22Rv1 (cell line): Measurements from ENCODE around the gene EIF2D.

ENCODE experiments used
- CTCF ChIP-seq: fragments of 450-650 bp; IDR thresholded peaks from 2 replicates; pipeline ENCODE4 v1.5.1; 2017; ENCODE audit warnings: mild to moderate bottlenecking
- ZFX ChIP-seq: fragments of 450-650 bp; IDR thresholded peaks from 2 replicates; pipeline ENCODE4 v1.6.1; 2017; ENCODE audit warnings: antibody characterized with exemption, borderline replicate concordance

- no peak for TF ChIP-seq CTCF
- no peak for TF ChIP-seq ZFX
Observed at GRCh38 chr1:206643118-206643698, 30.9 kb upstream of the EIF2D start.
